SJSA1 (cell line): Measurements from ENCODE around the gene ZNF784. TPM values are rescaled to one million over a fixed set of nuclear protein-coding genes. Genes with fewer than 3 reads are reported as not detected.
"Not testable (repeated sequence)": the region's sequence is repeated elsewhere in the genome, so short reads cannot be mapped to it uniquely, and the experiment has no call there.

Experiments
- DNase-seq, 2 experiments: peaks; one replicate each; pipeline ENCODE4 v3.0.0-alpha.2; 2015 to 2020; ENCODE audit warnings: low spot score in 2 of 2, low read depth in 1 of 2
- H3K27ac ChIP-seq: fragments of 250-450 bp; sonication (Bioruptor Pico); 2 replicates; pipeline ENCODE4 v1.5.1; 2020; ENCODE audit warnings: mild to moderate bottlenecking, moderate library complexity
- H3K27me3 ChIP-seq: fragments of 250-450 bp; sonication (Bioruptor Pico); replicated peaks from 2 replicates; pipeline ENCODE4 v1.5.1; 2020; ENCODE audit warnings: mild to moderate bottlenecking, moderate library complexity
- H3K36me3 ChIP-seq: fragments of 250-450 bp; sonication (Bioruptor Pico); 2 replicates; pipeline ENCODE4 v1.5.1; 2020; ENCODE audit warnings: mild to moderate bottlenecking
- H3K4me1 ChIP-seq: fragments of 250-450 bp; sonication (Bioruptor Pico); replicated peaks from 2 replicates; pipeline ENCODE4 v1.6.1; 2021; ENCODE audit warnings: mild to moderate bottlenecking
- H3K4me3 ChIP-seq: fragments of 250-450 bp; sonication (Bioruptor Pico); 2 replicates; pipeline ENCODE4 v1.5.1; 2020; ENCODE audit warnings: mild to moderate bottlenecking
- H3K9me3 ChIP-seq: fragments of 250-450 bp; sonication (Bioruptor Pico); replicated peaks from 2 replicates; pipeline ENCODE4 v1.5.1; 2020; ENCODE audit warnings: mild to moderate bottlenecking
- total RNA-seq: library from RNA; depleted of rRNA; stranded (reverse); fragments of >200 nt; shearing (Covaris generic); gene quantifications from 2 replicates; pipeline ENCODE4 v1.2.3, GENCODE V29; 2014

Gene ZNF784
- total RNA-seq, 1 experiment from 2014 or later, result 4.7 TPM

DNA sequence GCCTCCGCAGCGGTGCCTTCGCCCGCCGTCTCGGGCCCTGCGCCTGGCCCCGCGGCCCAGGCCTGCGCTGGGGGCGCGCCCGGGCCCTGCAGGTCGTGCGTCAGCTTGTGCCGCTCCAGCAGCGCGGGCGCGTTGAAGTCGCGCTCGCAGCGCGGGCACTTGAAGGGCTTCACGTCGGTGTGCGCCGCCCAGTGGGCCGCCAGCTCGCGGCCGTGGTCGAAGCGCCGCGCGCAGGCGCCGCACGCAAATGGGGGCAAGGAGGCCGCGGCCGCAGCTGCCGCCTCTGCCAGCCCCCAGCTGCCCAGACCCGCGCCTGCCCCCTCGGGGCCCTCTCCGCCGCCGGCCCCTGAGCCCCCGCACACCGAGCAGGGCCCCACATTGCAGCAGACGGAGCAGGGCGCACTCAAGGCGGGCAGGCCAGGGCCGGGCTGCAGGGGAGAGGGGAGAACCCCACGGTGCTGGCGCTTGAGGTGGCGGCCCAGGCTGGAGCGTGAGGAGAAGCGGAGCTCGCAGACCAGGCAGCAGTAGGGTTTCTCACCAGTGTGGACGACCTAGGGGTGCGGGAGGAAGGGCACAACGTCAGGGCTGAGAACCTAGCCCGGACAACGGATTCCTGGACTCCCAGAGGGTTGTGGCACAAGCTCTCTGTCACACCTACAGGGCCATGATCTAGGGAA, 31.1 kb downstream of the ZNF784 start:
- Histone ChIP-seq H3K4me3 (no peak overlapping the region), H3K27ac (no peak overlapping the region), H3K36me3 (peaks cover 48% of the 10 kb centered on the region), H3K27me3 (no peaks in the 10 kb centered on the region), H3K9me3 (no peaks in the 10 kb centered on the region), H3K4me1 (no peaks in the 10 kb centered on the region)
- no peak for DNase-seq

DNA sequence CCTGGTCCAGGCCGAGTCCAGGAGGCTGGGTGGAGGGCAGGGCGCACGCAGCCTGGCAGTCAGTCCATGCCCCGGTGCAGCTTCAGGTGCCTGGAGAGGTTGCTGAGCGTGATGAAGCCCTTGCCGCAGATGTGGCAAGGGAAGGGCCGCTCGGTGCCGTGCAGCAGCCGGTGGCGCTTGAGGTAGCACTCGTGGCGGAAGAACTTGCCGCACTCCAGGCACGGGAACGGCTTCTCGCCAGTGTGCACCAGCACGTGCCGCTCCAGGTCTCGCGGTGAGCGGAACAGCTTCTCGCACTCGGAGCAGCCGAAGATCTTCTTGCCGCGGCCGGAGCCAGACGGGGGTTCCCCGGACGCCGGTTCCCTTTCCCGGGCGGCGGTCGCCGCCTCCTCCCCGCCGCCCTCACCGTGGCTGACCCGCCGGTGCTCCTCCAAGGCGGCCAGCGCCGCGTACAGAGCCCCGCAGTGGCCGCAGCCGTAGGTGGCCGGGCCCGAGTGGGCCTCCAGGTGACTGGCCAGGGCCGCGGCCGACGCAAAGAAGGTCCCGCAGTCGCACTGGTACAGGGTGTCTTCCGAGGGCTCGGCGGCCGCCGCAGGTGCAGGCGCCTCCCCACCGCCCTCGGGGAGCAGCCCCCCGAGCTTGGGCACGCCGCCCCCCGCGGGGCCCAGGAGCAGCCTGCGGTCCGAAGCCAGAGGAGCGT, 31.8 kb downstream of the ZNF784 start:
- no peak for DNase-seq
- Histone ChIP-seq H3K4me1 (no peaks in the 10 kb centered on the region), H3K4me3 (no peak overlapping the region), H3K27me3 (no peaks in the 10 kb centered on the region), H3K36me3 (peaks cover 41% of the 10 kb centered on the region), H3K9me3 (no peaks in the 10 kb centered on the region), H3K27ac (no peak overlapping the region)

DNA sequence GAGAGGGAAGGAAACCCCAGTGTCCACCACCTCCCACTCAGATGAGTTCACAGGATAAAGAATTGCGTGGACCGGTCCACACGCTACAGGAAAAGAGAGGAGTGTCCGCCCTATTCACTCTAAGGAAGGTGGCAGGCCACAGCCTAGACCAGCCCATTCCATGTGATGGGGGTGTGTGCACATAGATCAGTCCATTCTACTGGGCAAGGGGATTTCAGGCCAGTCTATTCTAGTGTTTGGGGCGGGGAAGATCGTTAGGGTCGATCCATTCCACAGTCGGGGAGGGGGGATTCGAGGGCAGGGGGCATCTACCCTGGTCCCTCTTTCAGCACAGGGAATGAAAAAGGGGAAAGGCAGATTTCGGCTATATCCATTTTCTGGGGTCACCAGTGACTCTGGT, 32.8 kb downstream of the ZNF784 start:
- peaks cover 9% of the 10 kb centered on the region for H3K4me1 ChIP-seq
- H3K36me3 ChIP-seq, result peaks cover 31% of the 10 kb centered on the region
- no peak overlapping the region for H3K27ac ChIP-seq
- no peak for DNase-seq
- no peaks in the 10 kb centered on the region for H3K27me3 ChIP-seq
- H3K4me3 ChIP-seq, result no peak overlapping the region
- no peaks in the 10 kb centered on the region for H3K9me3 ChIP-seq

DNA sequence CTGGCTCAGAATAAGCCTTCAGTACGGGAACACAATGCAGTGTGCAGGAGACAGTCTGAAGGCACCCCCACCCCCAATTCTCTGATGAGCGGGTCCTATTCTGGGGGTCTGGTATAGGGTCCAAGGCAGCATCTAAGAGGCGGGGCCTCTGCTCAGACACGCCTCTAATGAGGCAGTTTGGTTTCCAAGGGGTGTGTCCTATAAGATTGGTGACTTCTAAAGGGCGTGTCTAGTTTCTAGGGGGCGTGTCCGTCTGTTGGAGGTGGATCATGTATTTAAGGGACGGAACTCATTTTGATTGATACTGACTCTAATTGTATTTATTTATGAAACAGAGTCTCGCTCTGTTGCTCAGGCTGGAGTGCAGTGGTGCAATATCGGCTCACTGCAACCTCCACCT, 33.7 kb downstream of the ZNF784 start:
- Histone ChIP-seq H3K27ac (no peak overlapping the region), H3K36me3 (peaks cover 21% of the 10 kb centered on the region), H3K4me1 (peaks cover 18% of the 10 kb centered on the region), H3K4me3 (no peak overlapping the region), H3K9me3 (no peaks in the 10 kb centered on the region), H3K27me3 (no peaks in the 10 kb centered on the region)
- no peak for DNase-seq

DNA sequence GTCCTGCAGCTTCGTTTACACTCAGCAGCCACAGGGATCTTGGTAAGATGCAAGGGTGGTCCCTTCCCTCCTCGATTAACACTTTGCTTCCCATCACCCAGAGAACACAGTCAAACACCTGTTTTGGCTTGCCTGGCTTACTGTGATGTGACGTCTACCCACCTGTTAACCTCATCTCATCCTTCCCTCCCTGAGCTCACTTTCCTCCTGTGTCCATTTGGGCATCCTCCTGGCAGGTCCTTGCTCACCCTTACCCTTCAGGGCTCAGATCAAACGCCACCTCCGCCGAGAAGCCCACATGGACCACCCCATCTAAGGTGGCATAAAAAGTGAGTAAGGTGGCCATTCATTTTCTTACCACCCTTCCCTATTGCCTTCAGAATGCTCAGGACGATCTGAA, 34.3 kb downstream of the ZNF784 start:
- Histone ChIP-seq H3K27me3 (no peaks in the 10 kb centered on the region), H3K9me3 (no peaks in the 10 kb centered on the region), H3K4me1 (peaks cover 23% of the 10 kb centered on the region), H3K36me3 (peaks cover 16% of the 10 kb centered on the region), H3K27ac (no peak overlapping the region), H3K4me3 (no peak overlapping the region)
- DNase-seq, result no peak

DNA sequence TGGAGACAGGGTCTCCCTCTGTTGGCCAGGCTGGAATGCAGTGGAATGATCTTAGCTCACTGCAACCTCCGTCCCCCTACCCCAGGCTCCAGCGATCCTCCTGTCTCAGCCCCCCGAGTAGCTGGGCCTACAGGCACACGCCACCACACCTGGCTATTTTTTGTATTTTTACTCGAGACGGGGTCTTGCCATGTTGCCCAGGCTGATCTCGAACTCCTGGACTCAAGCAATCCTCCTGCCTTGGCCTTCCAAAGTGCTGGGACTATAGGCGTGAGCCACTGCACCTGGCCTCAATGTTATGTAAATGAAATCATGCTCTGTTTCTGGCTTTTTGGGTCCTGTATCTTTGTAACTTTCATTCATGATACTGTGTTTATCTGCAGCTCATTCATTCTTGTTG, 35.6 kb downstream of the ZNF784 start:
- H3K27ac ChIP-seq, result no peak overlapping the region
- peaks cover 11% of the 10 kb centered on the region; the same call in 1 of the 2 replicates for H3K36me3 ChIP-seq
- H3K9me3 ChIP-seq, result no peaks in the 10 kb centered on the region
- no peaks in the 10 kb centered on the region for H3K27me3 ChIP-seq
- no peak for DNase-seq
- H3K4me1 ChIP-seq, result peaks cover 26% of the 10 kb centered on the region
- no peak overlapping the region for H3K4me3 ChIP-seq

DNA sequence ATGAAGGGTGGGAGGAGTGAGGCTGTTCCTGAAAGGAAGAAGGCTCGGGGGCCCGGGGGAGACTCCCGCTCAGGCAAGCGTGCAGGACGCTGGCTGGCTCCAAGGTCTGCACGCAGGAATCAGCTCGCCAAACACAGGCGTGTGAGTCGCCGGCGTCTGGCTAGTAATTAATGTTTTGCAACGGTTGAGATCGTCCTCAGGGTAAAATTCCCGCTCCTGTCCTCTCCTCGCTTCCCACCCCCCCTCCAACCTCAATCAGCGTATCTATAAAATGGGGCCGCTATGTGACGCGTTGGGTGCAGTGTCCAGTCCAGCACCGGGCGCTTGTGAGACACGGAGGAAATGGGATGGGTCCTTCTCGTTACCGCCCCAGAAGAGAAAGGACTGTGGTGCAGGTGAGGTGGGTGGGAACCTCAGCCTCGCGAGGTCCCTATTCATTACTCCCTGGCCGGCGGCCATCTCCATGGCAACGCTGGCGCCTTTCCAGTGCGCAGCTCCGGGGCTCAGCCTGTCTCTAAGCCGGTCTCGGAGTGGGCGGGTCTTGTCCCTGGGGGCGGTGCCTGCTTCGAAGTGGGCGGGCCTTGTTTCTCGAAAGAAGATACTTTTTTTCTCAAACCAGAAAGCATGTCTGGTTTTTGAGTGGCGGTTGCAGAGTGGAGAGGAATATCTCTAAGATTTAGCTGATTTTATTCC, 37.2 kb downstream of the ZNF784 start:
- H3K4me1 ChIP-seq, result peaks cover 26% of the 10 kb centered on the region
- H3K36me3 ChIP-seq, result 0 out of 2 replicates have a peak, but pooled peaks cover under 1% of the 10 kb centered on the region
- H3K27ac ChIP-seq, result no peak overlapping the region
- H3K27me3 ChIP-seq, result no peaks in the 10 kb centered on the region
- H3K9me3 ChIP-seq, result no peaks in the 10 kb centered on the region
- 0 out of 2 replicates have a peak overlapping the region, but pooled peaks have one; percentile 3 for H3K4me3 ChIP-seq
- peak; percentile 73 to 93 for DNase-seq

DNA sequence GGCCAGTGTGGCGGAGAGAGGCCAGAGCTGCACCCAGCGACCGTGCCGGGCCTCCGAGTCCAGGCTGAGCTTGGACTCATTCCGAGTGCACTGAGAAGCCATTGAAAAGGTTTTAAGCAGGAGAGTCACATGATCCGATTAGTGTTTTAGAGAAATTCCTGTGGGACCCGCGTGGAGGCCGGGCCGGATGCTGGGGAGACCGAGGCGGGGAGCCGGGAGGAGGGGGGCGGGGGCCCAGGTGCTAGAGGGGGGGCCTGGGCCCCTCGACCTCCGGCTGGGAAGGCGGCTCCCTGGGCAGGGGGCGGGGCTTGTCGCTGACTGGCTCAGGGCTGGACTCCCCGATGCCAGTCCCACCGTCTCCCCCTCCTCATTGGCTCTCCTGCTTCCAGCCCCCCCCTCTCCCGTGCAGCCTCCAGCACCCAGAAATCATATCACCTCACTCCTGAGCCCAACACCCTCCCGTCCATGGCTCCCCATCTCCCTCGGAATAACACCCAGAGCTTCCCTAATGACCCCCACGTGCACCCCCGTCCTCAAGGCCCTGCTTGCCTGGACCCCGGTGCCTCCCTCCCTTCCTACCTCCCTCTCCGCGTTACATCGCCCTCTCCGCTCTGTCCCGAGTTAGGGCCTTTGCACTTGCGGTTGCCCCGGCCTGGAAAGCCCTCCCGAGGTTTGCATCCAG, 38.6 kb downstream of the ZNF784 start:
- DNase-seq, result peak; percentile 26 to 77
- H3K4me3 ChIP-seq, result peak overlapping the region; percentile 16

DNA sequence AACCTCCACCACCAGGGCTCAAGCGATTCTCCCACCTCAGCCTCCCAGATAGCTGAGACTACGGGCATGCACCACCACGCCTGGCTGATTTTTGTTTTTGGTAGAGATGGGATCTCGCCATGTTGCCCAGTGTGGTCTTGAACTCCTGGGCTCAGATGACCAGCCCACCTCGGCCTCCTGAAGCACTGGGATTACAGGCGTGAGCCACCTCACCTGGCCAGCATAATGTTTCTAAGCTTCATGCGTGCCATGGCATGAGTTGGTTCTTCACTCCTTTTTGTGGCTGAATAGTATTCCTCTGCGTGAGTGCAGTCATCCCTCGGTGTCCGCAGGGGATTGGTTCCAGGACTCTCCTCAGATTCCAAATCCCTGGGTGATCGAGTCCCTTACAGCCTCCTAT, 39.5 kb downstream of the ZNF784 start:
- no peak overlapping the region for H3K4me3 ChIP-seq
- DNase-seq, result no peak
- H3K9me3 ChIP-seq, result no peaks in the 10 kb centered on the region
- no peaks in the 10 kb centered on the region for H3K36me3 ChIP-seq
- peaks cover 31% of the 10 kb centered on the region for H3K4me1 ChIP-seq
- no peaks in the 10 kb centered on the region for H3K27me3 ChIP-seq
- H3K27ac ChIP-seq, result no peak overlapping the region

More for the DNA sequence above, 38.6 kb downstream of the ZNF784 start:
- Histone ChIP-seq H3K27me3 (no peaks in the 10 kb centered on the region), H3K27ac (no peak overlapping the region), H3K36me3 (no peaks in the 10 kb centered on the region), H3K4me1 (peaks cover 31% of the 10 kb centered on the region), H3K9me3 (no peaks in the 10 kb centered on the region)

DNA sequence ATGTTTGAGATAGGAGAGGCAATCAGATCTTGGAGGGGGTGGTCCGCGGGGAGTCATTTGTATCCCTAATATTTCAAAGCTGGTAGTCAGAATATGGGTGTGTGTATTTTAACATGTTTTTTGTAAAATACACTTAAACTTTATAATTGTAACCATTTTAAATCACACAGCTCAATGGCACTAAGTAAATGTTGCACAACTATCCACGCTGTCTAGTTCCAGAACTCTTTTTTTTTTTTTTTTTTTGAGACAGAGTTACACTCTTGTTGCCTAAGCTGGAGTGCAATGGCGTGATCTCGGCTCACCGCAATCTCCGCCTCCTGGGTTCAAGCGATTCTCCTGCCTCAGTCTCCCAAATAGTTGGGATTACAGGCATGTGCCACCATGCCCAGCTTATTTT, 40.5 kb downstream of the ZNF784 start:
- H3K27me3 ChIP-seq, H3K9me3 ChIP-seq, H3K36me3 ChIP-seq, H3K27ac ChIP-seq, DNase-seq, H3K4me3 ChIP-seq: not testable (repeated sequence)
- peaks cover 37% of the 10 kb centered on the region for H3K4me1 ChIP-seq

DNA sequence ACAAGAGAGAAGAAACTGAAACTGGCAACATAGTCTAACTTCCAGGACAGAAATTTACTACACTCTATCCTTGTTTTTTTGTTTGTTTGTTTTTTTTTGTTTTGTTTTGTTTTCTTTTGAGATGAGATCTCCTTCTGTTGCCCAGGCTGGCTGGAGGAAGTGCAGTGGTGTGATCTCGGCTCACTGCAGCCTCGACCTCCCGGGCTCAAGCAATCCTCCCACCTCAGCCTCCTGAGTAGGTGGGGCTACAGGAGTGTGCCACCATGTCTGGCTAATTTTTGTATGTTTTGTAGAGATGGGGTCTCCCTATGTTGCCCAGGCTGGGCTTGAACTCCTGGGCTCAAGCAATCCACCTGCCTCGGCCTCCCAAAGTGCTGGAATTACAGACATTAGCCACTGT, 42.1 kb downstream of the ZNF784 start:
- H3K36me3 ChIP-seq, result peaks cover 13% of the 10 kb centered on the region
- not testable (repeated sequence) for H3K27ac ChIP-seq, DNase-seq, H3K9me3 ChIP-seq, H3K4me3 ChIP-seq, H3K27me3 ChIP-seq
- peaks cover 35% of the 10 kb centered on the region for H3K4me1 ChIP-seq

DNA sequence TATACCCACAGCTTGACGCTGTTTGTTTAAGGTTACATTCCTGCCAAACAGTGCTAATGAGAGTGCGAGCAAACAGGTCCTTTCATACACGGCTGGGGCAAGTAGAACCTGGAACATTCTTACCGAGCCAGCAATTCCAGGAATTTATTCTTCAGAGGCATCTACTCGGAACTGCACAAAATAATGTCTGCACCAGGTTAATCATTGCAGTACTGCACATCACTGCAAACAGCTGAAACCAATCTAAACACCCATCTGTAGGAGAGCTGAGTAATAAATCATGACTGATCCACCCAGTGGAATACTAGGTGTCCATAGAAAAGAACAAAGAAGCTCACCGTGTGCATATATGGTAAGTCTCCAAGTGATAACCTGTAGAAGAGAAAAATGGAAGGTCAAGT, 42.5 kb downstream of the ZNF784 start:
- DNase-seq, result no peak
- no peaks in the 10 kb centered on the region for H3K27me3 ChIP-seq
- H3K4me1 ChIP-seq, result peaks cover 31% of the 10 kb centered on the region
- H3K4me3 ChIP-seq, result no peak overlapping the region
- H3K36me3 ChIP-seq, result peaks cover 17% of the 10 kb centered on the region
- no peak overlapping the region for H3K27ac ChIP-seq
- H3K9me3 ChIP-seq, result no peaks in the 10 kb centered on the region

DNA sequence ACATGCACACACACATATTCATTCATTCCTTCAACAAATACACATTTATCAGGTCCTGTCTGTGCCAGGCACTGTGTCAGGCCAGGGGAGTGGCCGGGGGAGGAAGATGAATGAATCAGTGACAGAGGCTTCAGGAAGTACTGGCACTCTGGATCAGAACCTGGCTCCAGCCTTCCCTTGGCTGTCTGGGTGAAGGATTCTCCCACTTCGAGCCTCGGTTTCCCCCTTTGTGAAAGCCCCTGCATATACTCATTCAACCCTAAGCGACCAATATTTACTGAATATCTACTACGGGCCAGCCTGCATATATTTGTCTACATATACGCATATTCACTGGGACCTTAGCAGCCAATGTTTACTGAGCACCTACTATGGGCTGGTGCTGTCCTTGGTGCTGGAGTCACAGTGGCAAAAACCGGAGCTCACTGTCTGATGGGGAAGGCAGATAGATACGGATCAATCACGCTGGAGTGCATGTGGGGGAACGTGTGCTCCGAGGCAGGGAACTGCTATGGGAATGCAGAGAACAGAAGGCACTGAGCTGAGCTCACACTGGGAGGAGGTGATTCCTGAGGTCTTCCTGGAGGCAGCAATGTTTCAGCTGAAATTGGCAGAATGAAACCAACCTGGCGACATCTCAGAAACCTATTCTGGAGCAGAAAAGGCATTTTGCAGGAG, 43.1 kb downstream of the ZNF784 start:
- Histone ChIP-seq H3K27ac (peak overlapping the region; percentile 44), H3K4me3 (peak overlapping the region; percentile 70), H3K9me3 (no peaks in the 10 kb centered on the region), H3K27me3 (no peaks in the 10 kb centered on the region), H3K4me1 (peaks cover 25% of the 10 kb centered on the region), H3K36me3 (peaks cover 20% of the 10 kb centered on the region)
- DNase-seq, result no peak
